Measurements from ENCODE around the gene CREB3L2. TPM values are rescaled to one million over a fixed set of nuclear protein-coding genes. Genes with fewer than 3 reads are reported as not detected.

The CREB3L2 gene
- total and polyA plus RNA-seq, 8 donors: 6.6 to 38.4 (median 32.2) TPM

GRCh38 chr7:137895301-137896221, 106.3 kb downstream of the CREB3L2 start:
- TF ChIP-seq, protein P1, sequence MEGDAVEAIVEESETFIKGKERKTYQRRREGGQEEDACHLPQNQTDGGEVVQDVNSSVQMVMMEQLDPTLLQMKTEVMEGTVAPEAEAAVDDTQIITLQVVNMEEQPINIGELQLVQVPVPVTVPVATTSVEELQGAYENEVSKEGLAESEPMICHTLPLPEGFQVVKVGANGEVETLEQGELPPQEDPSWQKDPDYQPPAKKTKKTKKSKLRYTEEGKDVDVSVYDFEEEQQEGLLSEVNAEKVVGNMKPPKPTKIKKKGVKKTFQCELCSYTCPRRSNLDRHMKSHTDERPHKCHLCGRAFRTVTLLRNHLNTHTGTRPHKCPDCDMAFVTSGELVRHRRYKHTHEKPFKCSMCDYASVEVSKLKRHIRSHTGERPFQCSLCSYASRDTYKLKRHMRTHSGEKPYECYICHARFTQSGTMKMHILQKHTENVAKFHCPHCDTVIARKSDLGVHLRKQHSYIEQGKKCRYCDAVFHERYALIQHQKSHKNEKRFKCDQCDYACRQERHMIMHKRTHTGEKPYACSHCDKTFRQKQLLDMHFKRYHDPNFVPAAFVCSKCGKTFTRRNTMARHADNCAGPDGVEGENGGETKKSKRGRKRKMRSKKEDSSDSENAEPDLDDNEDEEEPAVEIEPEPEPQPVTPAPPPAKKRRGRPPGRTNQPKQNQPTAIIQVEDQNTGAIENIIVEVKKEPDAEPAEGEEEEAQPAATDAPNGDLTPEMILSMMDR (IDR thresholded peaks at IDR 0.05): no peak
- intact Hi-C loops (cut with DNase I): loop anchor here in 2 of 3 donors (5.0 kb wide), 2 partner anchors 238 to 243 kb away; no protein-coding TSS in a partner anchor
- Histone ChIP-seq H3K27me3 (no peaks in the 10 kb centered on the region), H3K4me3 (no peak overlapping the region), H3K9me3 (no peaks in the 10 kb centered on the region), H3K27ac (no peak overlapping the region), H3K36me3 (peaks cover 0 to 34% (median 11%) of the 10 kb centered on the region in 3 donors), H3K4me1 (peaks cover 0 to 10% (median 0%) of the 10 kb centered on the region in 3 donors)
- DNase-seq: no peak
- peak in 1 of 4 donors; percentile 13 for ATAC-seq
- FAIRE-seq: no peak
- WGBS, 2 donors: 71 to 73% methylated on average over 8 of the region's 8 CpGs

DNA sequence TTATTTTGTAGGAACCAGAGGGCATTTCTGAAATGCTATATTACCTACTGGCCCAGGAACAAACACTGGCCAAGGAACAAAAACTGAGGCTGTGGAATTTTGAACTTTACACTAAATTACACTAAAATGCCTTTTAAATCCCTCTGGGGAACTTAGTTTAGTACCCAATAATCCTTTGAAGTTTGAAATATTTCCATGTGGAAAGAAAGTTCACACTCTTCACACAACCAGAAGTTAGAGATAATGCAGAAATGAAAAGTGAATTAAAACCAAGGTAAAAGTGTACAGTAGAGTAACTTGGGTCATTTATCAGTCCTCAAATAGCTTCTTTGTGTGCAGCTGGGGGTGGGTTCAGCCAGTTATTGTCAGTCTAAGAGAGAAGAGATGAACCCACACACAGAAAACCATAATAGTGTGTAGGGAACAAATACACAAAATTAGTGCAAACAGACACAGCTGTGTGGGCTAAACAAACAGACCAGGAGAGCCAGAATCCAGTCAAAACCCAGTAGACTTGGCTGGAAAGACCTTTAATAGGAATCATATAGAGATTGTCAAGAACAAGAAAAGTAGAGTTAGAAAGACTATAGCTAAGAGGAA, 108.6 kb downstream of the CREB3L2 start:
- Histone ChIP-seq H3K27me3 (no peaks in the 10 kb centered on the region), H3K4me3 (no peak overlapping the region), H3K4me1 (peaks cover 0 to 10% (median 0%) of the 10 kb centered on the region in 3 donors), H3K9me3 (no peaks in the 10 kb centered on the region), H3K36me3 (peaks cover 0 to 21% (median 5%) of the 10 kb centered on the region in 3 donors), H3K27ac (no peak overlapping the region)
- no peak for FAIRE-seq
- ATAC-seq: no peak
- no peak for DNase-seq
- intact Hi-C loops (cut with DNase I): no loop called here
- TF ChIP-seq, protein P1 (IDR thresholded peaks at IDR 0.05): no peak

DNA sequence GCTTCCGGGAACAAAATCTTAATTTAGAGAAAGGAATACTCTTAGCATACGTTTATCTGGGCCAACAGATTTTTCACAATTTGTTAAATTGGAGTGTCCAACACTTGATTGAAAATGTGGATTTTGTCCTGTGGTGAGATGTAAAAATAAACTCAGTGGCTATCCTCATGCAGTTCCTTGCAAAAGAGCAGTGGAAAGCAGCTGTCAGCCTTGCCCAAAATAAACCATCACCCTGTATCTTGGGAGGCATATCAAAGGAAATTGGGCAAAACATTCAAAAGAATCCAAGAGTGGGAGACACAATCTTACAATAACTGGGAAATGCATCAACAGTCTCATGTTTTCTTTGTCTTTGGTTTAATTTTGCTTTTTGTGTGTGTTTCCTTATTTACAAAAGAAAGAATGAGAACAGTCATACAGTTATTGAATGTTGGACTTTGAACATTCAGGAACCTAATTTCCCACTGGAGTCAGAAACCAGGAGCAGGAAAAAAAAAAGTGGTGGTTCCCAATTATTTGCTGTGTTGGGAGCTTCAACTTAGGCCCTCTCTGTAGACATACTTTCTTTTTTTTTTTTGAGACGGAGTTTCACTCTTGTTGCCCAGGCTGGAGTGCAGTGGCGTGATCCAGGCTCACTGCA, 110.8 kb downstream of the CREB3L2 start:
- H3K36me3 ChIP-seq: peaks cover 0 to 17% (median 5%) of the 10 kb centered on the region in 3 donors

DNA sequence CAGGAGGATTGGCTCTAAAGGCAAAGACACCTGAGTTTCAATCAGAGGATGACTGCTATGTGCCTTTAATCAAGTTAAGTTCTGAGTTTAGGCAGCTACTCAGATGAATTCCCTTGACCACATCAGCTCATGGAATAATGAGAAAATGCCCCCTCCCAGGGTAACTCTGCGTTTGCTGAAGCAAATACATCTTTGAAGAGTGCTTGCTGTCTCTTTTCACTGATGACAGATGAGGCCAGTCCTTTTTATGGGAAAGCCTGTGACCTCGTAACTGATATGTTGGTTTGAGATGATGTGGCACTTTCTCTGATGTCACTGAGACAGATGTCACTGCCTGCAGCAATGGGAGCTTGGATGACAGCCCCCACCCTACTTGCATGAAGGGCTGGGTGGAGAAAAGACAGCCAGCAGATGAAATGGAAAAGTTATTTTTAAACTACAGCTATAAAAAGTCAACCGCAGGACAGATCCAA, 111.4 kb downstream of the CREB3L2 start:
- TF ChIP-seq, protein P1 (IDR thresholded peaks at IDR 0.05): no peak
- DNase-seq: no peak
- Histone ChIP-seq H3K27me3 (no peaks in the 10 kb centered on the region), H3K9me3 (no peaks in the 10 kb centered on the region), H3K4me3 (no peak overlapping the region), H3K4me1 (peaks cover 0 to 10% (median 0%) of the 10 kb centered on the region in 3 donors), H3K36me3 (peaks cover 0 to 15% (median 5%) of the 10 kb centered on the region in 3 donors), H3K27ac (no peak overlapping the region)
- intact Hi-C loops (cut with DNase I): no loop called here
- no peak for ATAC-seq
- FAIRE-seq: no peak
- 86 to 87% methylated on average over 3 of the region's 3 CpGs for WGBS, 2 donors

More for the DNA sequence above, 110.8 kb downstream of the CREB3L2 start:
- FAIRE-seq: no peak
- ATAC-seq: peak in 3 of 4 donors; percentile 15 to 40 (median 31)
- TF ChIP-seq, protein P1 (IDR thresholded peaks at IDR 0.05): no peak
- peaks cover 0 to 10% (median 0%) of the 10 kb centered on the region in 3 donors for H3K4me1 ChIP-seq
- H3K27ac ChIP-seq: no peak overlapping the region
- DNase-seq: no peak
- intact Hi-C loops (cut with DNase I): no loop called here
- WGBS, 2 donors: 86 to 88% methylated on average over 4 of the region's 4 CpGs
- H3K4me3 ChIP-seq: no peak overlapping the region
- H3K9me3 ChIP-seq: no peaks in the 10 kb centered on the region
- no peaks in the 10 kb centered on the region for H3K27me3 ChIP-seq
